ENCODE measurements around the gene ACVR2A.

Gene ACVR2A

DNA sequence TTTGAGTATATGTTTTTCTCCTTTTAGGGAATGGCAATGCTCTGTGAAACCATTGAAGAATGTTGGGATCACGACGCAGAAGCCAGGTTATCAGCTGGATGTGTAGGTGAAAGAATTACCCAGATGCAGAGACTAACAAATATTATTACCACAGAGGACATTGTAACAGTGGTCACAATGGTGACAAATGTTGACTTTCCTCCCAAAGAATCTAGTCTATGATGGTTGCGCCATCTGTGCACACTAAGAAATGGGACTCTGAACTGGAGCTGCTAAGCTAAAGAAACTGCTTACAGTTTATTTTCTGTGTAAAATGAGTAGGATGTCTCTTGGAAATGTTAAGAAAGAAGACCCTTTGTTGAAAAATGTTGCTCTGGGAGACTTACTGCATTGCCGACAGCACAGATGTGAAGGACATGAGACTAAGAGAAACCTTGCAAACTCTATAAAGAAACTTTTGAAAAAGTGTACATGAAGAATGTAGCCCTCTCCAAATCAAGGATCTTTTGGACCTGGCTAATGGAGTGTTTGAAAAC, 82.3 kb downstream of the ACVR2A start:
- DNase-seq: no peak

GRCh38 chr2:147933931-147934330, 89.1 kb downstream of the ACVR2A start:
- no peak for DNase-seq

GRCh38 chr2:147934881-147935620, 90.2 kb downstream of the ACVR2A start:
- no peak for DNase-seq

DNA sequence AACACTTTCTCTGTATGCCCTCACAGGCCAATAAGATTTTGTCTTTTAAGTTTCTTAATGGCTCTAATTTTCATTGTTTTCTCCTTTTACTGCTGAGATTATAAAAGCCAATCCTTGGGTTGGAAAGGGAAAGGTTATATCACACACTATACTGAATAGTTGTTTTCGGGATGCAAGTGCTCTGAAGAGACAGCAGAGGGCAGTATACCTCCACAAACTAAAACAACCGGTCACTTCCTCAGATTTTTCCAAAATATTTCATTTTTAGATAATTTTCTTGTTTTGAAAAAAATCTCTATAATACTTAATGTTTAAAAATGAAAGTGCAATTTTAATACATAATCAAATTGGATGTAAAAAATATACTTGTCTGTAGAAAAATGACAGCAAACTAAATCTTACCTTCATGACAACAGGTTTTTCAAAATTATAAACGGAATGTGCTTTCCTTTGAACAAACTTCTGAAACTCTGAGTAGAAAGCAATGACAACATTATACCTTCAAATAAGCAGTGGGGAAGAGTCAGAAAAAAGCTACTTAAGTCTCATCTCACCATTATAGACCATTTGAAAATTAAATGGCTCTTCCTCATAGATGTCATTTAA, 93.0 kb downstream of the ACVR2A start:
- peak; percentile 18 to 29 for DNase-seq

GRCh38 chr2:147939313-147939712, 94.5 kb downstream of the ACVR2A start:
- DNase-seq: no peak

DNA sequence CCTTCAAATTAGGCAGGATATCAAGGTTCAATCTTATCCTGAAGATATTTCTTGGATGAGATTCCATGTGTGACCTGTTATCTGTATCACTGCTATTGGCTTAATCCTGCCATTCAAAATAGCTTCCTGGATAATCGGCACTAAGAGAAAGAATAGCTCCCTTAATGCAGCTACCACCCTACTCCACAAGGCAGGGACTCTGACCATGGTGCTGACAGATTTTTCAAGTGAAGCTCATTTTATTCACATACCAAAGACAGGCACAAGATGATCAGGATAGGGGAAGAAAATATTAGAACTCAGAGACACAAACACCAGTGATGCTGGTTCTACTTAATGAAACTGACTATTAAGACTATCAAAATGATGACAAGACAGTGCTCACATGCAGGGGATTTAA, 100.8 kb downstream of the ACVR2A start:
- no peak for DNase-seq

GRCh38 chr2:147952118-147952517, 107.3 kb downstream of the ACVR2A start:
- no peak for DNase-seq

GRCh38 chr2:147968571-147968970, 123.7 kb downstream of the ACVR2A start:
- no peak for DNase-seq

- DNase-seq: no peak
These were observed 131.3 kb downstream of the ACVR2A start for GRCh38 chr2:147976102-147976501.

GRCh38 chr2:147977679-147978078, 132.8 kb downstream of the ACVR2A start:
- DNase-seq: no peak
